ENCODE measurements around the gene ORC6.

Gene ORC6

DNA sequence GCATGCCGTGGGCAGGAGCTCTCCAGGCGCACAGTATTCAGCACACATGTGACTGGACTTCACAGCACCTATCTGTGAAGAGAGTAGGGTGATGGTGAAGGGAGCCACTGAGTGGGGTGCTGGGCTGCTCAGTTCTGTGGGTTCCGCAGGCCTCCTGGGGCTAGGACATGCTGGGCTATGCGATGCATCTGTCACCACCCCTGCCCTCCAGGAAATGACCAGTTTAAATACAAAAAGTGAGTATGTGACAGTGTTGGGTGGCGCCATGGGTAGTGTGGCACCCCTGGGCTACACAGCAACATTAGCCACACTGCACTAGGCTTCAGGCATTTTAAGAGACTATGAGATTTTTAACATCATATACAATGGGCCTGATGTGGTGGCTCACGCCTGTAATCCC lies 30.1 kb downstream of the ORC6 start:
- H3K4me3 ChIP-seq (replicated peaks in 1 of 2; ENCODE audit: low read depth in 2 of 2, low read length in 2 of 2), result no peak overlapping the region
- no peak for DNase-seq (ENCODE audit: low read depth in 2 of 2)
- no peak for TF ChIP-seq CTCF (IDR thresholded peaks at IDR 0.05; ENCODE audit: low read depth, low read length)

DNA sequence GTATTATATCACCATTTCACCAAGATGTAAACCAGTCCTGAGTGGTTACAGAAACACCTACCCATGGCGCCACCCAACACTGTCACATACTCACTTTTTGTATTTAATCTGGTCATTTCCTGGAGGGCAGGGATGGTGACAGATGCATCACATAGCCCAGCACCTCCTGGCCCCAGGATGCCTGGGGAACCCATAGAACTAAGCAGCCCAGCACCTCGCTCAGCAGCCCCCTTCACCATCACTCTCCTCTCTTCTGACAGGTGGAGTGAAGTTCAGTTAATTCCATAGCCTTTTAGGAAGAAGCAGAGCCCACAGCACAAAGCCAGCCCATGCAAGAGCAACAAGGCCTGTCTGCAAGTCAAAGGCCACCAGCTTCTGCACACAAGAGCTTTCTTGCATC lies 31.2 kb downstream of the ORC6 start:
- no peak for DNase-seq (ENCODE audit: low read depth in 2 of 2)
- H3K4me3 ChIP-seq (replicated peaks in 1 of 2; ENCODE audit: low read depth in 2 of 2, low read length in 2 of 2), result no peak overlapping the region
- no peak for TF ChIP-seq CTCF (IDR thresholded peaks at IDR 0.05; ENCODE audit: low read depth, low read length)

GRCh38 chr16:46721885-46722284 lies 32.4 kb downstream of the ORC6 start:
- no peak for DNase-seq (ENCODE audit: low read depth in 2 of 2)
- TF ChIP-seq CTCF (IDR thresholded peaks at IDR 0.05; ENCODE audit: low read depth, low read length), result no peak
- H3K4me3 ChIP-seq (replicated peaks in 1 of 2; ENCODE audit: low read depth in 2 of 2, low read length in 2 of 2), result no peak overlapping the region

GRCh38 chr16:46727184-46727583 lies 37.7 kb downstream of the ORC6 start:
- TF ChIP-seq CTCF (IDR thresholded peaks at IDR 0.05; ENCODE audit: low read depth, low read length), result no peak
- no peak overlapping the region for H3K4me3 ChIP-seq (replicated peaks in 1 of 2; ENCODE audit: low read depth in 2 of 2, low read length in 2 of 2)
- no peak for DNase-seq (ENCODE audit: low read depth in 2 of 2)

DNA sequence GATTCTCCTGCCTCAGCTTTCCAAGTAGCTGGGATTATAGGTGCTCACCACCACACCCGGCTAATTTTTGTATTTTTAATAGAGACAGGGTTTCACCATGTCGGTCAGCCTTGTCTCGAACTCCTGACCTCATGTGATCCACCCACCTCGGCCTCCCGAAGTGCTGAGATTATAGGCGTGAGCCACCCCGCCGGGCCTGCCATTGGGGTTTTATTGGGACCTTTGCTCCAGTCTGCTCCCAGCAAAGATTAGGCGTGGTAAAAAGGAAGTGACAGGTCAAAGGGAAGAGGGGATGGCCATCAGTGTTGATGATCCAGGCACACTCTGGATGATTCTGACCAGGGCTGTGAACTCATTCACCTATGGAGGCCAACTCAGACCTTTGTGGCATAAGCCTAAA lies 38.2 kb downstream of the ORC6 start:
- no peak for DNase-seq (ENCODE audit: low read depth in 2 of 2)
- H3K4me3 ChIP-seq (replicated peaks in 1 of 2; ENCODE audit: low read depth in 2 of 2, low read length in 2 of 2), result no peak overlapping the region
- no peak for TF ChIP-seq CTCF (IDR thresholded peaks at IDR 0.05; ENCODE audit: low read depth, low read length)

GRCh38 chr16:46728806-46729205 lies 39.3 kb downstream of the ORC6 start:
- H3K4me3 ChIP-seq (replicated peaks in 1 of 2; ENCODE audit: low read depth in 2 of 2, low read length in 2 of 2), result no peak overlapping the region
- TF ChIP-seq CTCF (IDR thresholded peaks at IDR 0.05; ENCODE audit: low read depth, low read length), result no peak
- DNase-seq (ENCODE audit: low read depth in 2 of 2), result no peak

DNA sequence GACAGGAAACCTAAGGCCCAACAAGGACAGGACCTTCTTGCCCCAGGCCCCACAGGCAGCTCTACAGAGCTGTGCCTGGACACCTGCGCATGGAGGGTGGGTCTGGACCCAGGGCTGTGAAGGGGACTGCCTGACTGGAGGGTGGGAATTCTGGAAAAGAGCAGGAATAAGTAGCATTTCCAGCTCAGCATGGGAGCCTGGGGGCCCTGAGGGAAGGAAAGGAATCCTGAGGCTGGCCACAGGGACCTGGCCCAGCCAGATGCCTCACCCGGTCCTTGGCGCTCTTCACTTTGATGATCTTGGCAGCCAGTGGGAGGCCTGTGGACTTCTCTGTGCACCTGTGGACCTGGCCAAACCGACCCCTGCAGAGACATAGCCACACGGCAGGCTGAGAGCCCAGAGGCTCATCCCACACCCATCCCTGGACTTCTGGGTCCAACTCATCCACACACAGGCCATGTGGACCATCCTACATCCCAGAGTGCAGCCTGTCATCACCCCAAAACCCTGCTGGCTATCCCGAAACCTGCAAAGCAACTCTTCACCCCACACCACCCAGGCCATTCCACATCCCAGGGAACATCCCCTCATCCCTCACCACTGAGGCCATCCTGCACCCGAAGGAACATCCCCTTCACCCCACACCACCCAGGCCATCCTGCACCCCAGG lies 40.0 kb downstream of the ORC6 start:
- TF ChIP-seq CTCF (IDR thresholded peaks at IDR 0.05; ENCODE audit: low read depth, low read length), result no peak
- H3K4me3 ChIP-seq (replicated peaks in 1 of 2; ENCODE audit: low read depth in 2 of 2, low read length in 2 of 2), result no peak overlapping the region
- no peak for DNase-seq (ENCODE audit: low read depth in 2 of 2)

Measured in cardiac fibroblast (primary cell).